ENCODE data around the gene RAB11FIP4.

Gene RAB11FIP4

GRCh38 chr17:31587462-31587861 lies 196.0 kb downstream of the RAB11FIP4 start:
- no peak for DNase-seq (ENCODE audit: low read depth in 2 of 2)
